HEK293 (cell line): Measurements from ENCODE around the gene LSM14B.

Experiments
- CTCF ChIA-PET: fragments of 350-600 bp; formaldehyde crosslinking; extraction: SDS; loops from one replicate; lab custom pipeline; 2021; ENCODE audit warnings: antibody characterized with exemption; lab: Yijun Ruan, JAX
- POLR2A ChIA-PET: fragments of 300-600 bp; formaldehyde crosslinking; extraction: SDS; loops from one replicate; lab custom pipeline; 2020; ENCODE audit warnings: antibody characterized with exemption, inconsistent platforms; lab: Yijun Ruan, JAX
- H3K27ac ChIP-seq: fragments of 200-500 bp; sonication (Bioruptor generic); 2 replicates; pipeline ENCODE4 v1.5.1; 2014; ENCODE audit warnings: low read depth, low read length, control low read depth, inconsistent platforms; ENCODE audit errors: extremely low read depth
- H3K36me3 ChIP-seq, 2 experiments: fragments of 200-500 bp in 1 of 2; sonication (Bioruptor generic) in 1 of 2; 1 replicate in 1 of 2; 2 replicates in 1 of 2; pipeline ENCODE4 v1.5.1; 2014 to 2017; ENCODE audit warnings: inconsistent platforms in 2 of 2, low read length in 2 of 2; ENCODE audit not compliant: control insufficient read depth in 2 of 2, insufficient read depth in 1 of 2
- H3K4me1 ChIP-seq: fragments of 200-500 bp; sonication (Bioruptor generic); 2 replicates; pipeline ENCODE4 v1.5.1; 2014; ENCODE audit warnings: mild to moderate bottlenecking, low read length, inconsistent platforms; ENCODE audit not compliant: control insufficient read depth, insufficient read depth
- H3K4me3 ChIP-seq: 2 replicates; pipeline ENCODE4 v1.5.1; 2011; ENCODE audit warnings: low read depth, mild to moderate bottlenecking, control low read depth, low read length, moderate library complexity
- H3K9me3 ChIP-seq: fragments of 200-500 bp; sonication (Bioruptor generic); 2 replicates; pipeline ENCODE4 v1.5.1; 2014; ENCODE audit warnings: low read depth, low read length, inconsistent platforms; ENCODE audit not compliant: control insufficient read depth, insufficient read depth
- BCL11A ChIP-seq: fragments of 450-650 bp; formaldehyde crosslinking; IDR thresholded peaks from 2 replicates; pipeline ENCODE4 v1.5.1; 2016; ENCODE audit warnings: low read depth, missing biosample characterization, missing genetic modification characterization
- BCL11B ChIP-seq: fragments of 450-650 bp; formaldehyde crosslinking; IDR thresholded peaks from 2 replicates; pipeline ENCODE4 v1.5.1; 2016; ENCODE audit warnings: low read depth, missing biosample characterization, missing genetic modification characterization
- FEZF1 ChIP-seq: fragments of 450-650 bp; formaldehyde crosslinking; IDR thresholded peaks from 2 replicates; pipeline ENCODE4 v1.5.1; 2016; ENCODE audit warnings: missing biosample characterization, missing genetic modification characterization
- GFI1B ChIP-seq: fragments of 450-650 bp; formaldehyde crosslinking; IDR thresholded peaks from 2 replicates; pipeline ENCODE4 v1.5.1; 2016; ENCODE audit warnings: missing biosample characterization, missing genetic modification characterization
- PBX3 ChIP-seq: sonication (generic); formaldehyde crosslinking; IDR thresholded peaks from 2 replicates; pipeline ENCODE4 v1.8.1; 2022; ENCODE audit warnings: mild to moderate bottlenecking, moderate library complexity, missing genetic modification reagents
- TCF7L2 ChIP-seq: IDR thresholded peaks from 2 replicates; pipeline ENCODE4 v1.6.1; 2011; ENCODE audit warnings: low read depth, mild to moderate bottlenecking, inconsistent platforms, low read length, moderate library complexity, borderline replicate concordance
- ZBTB1 ChIP-seq: fragments of 450-650 bp; formaldehyde crosslinking; IDR thresholded peaks from 2 replicates; pipeline ENCODE4 v1.5.1; 2016; ENCODE audit warnings: missing biosample characterization, missing genetic modification characterization
- ZBTB7A ChIP-seq: fragments of 450-650 bp; formaldehyde crosslinking; IDR thresholded peaks from 2 replicates; pipeline ENCODE4 v1.5.1; 2016; ENCODE audit warnings: low read depth, missing biosample characterization, missing genetic modification characterization
- ZEB2 ChIP-seq: fragments of 450-650 bp; formaldehyde crosslinking; IDR thresholded peaks from 2 replicates; pipeline ENCODE4 v1.5.1; 2016; ENCODE audit warnings: missing biosample characterization, missing genetic modification characterization
- ZNF10 ChIP-seq: fragments of 450-650 bp; formaldehyde crosslinking; IDR thresholded peaks from 2 replicates; pipeline ENCODE4 v1.5.1; 2017; ENCODE audit warnings: missing biosample characterization, missing genetic modification characterization
- ZNF155 ChIP-seq: fragments of 450-650 bp; formaldehyde crosslinking; IDR thresholded peaks from 2 replicates; pipeline ENCODE4 v1.5.1; 2016; ENCODE audit warnings: missing biosample characterization, missing genetic modification characterization
- ZNF274 ChIP-seq, 2 experiments: fragments of 200-500 bp in 1 of 2; fragments of 450-650 bp in 1 of 2; sonication (Bioruptor generic) in 1 of 2; formaldehyde crosslinking in 1 of 2; IDR thresholded peaks; 2 replicates each; pipeline versions ENCODE4 v1.5.1 to v1.6.1; 2014 to 2016; ENCODE audit warnings: borderline replicate concordance in 1 of 2, inconsistent platforms in 1 of 2, low read length in 1 of 2, missing biosample characterization in 1 of 2, missing genetic modification characterization in 1 of 2
- ZNF311 ChIP-seq: fragments of 450-650 bp; formaldehyde crosslinking; IDR thresholded peaks from 2 replicates; pipeline ENCODE4 v1.5.1; 2017; ENCODE audit warnings: missing biosample characterization, missing genetic modification characterization, borderline replicate concordance
- ZNF560 ChIP-seq: fragments of 450-650 bp; formaldehyde crosslinking; IDR thresholded peaks from 2 replicates; pipeline ENCODE4 v1.5.1; 2017; ENCODE audit warnings: missing biosample characterization, missing genetic modification characterization, borderline replicate concordance
- ZNF664 ChIP-seq: fragments of 450-650 bp; formaldehyde crosslinking; IDR thresholded peaks from 2 replicates; pipeline ENCODE4 v1.5.1; 2016; ENCODE audit warnings: missing biosample characterization, missing genetic modification characterization
- ZNF785 ChIP-seq: fragments of 450-650 bp; formaldehyde crosslinking; IDR thresholded peaks from 2 replicates; pipeline ENCODE4 v1.5.1; 2016; ENCODE audit warnings: missing biosample characterization, missing genetic modification characterization
- ZNF792 ChIP-seq: fragments of 450-650 bp; formaldehyde crosslinking; IDR thresholded peaks from 2 replicates; pipeline ENCODE4 v1.5.1; 2016; ENCODE audit warnings: missing biosample characterization, missing genetic modification characterization
- TF ChIP-seq, protein P1 (sequence below): fragments of 450-650 bp; formaldehyde crosslinking; IDR thresholded peaks from 2 replicates; pipeline ENCODE4 v1.5.1; 2016; ENCODE audit warnings: missing biosample characterization, missing genetic modification characterization
- TF ChIP-seq, protein P2 (sequence below): fragments of 450-650 bp; formaldehyde crosslinking; IDR thresholded peaks from 2 replicates; pipeline ENCODE4; 2016; ENCODE audit warnings: missing biosample characterization, missing genetic modification characterization
- TF ChIP-seq, protein P3 (sequence below): fragments of 450-650 bp; formaldehyde crosslinking; IDR thresholded peaks from 2 replicates; pipeline ENCODE4 v1.5.1; 2016; ENCODE audit warnings: missing biosample characterization, missing genetic modification characterization
- TF ChIP-seq, protein P4 (sequence below): fragments of 450-650 bp; formaldehyde crosslinking; IDR thresholded peaks from 2 replicates; pipeline ENCODE4 v1.5.1; 2016; ENCODE audit warnings: missing biosample characterization, missing genetic modification characterization, borderline replicate concordance

Gene LSM14B

GRCh38 chr20:62151225-62151624 lies 28.9 kb downstream of the LSM14B start:
- no peak overlapping the region for H3K27ac ChIP-seq
- POLR2A ChIA-PET: no interaction called here
- H3K9me3 ChIP-seq: no peaks in the 10 kb centered on the region
- H3K36me3 ChIP-seq: peaks cover 0 to 13% of the 10 kb centered on the region in 2 experiments; a peak in 1 of 3 replicates
- no peak for TF ChIP-seq ZNF664
- TF ChIP-seq, protein P1, sequence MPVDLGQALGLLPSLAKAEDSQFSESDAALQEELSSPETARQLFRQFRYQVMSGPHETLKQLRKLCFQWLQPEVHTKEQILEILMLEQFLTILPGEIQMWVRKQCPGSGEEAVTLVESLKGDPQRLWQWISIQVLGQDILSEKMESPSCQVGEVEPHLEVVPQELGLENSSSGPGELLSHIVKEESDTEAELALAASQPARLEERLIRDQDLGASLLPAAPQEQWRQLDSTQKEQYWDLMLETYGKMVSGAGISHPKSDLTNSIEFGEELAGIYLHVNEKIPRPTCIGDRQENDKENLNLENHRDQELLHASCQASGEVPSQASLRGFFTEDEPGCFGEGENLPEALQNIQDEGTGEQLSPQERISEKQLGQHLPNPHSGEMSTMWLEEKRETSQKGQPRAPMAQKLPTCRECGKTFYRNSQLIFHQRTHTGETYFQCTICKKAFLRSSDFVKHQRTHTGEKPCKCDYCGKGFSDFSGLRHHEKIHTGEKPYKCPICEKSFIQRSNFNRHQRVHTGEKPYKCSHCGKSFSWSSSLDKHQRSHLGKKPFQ: no peak
- TF ChIP-seq BCL11A (tag by site-specific recombination): no peak
- no peak for TF ChIP-seq PBX3 (CRISPR knock-in tag)
- no peak for TF ChIP-seq ZEB2 (tag by site-specific recombination)
- no peak for TF ChIP-seq ZNF10
- no peak for TF ChIP-seq ZNF785 (tag by site-specific recombination)
- TF ChIP-seq ZNF792 (tag by site-specific recombination): no peak
- no peak for TF ChIP-seq ZNF155
- TF ChIP-seq, all 188 proteins: peak for 0
- Histone ChIP-seq H3K4me3 (no peak overlapping the region), H3K4me1 (no peaks in the 10 kb centered on the region)
- CTCF ChIA-PET: no interaction called here

- POLR2A ChIA-PET: no interaction called here
- peaks cover 0 to 12% of the 10 kb centered on the region in 2 experiments; a peak in 1 of 3 replicates for H3K36me3 ChIP-seq
- TF ChIP-seq, protein P2, sequence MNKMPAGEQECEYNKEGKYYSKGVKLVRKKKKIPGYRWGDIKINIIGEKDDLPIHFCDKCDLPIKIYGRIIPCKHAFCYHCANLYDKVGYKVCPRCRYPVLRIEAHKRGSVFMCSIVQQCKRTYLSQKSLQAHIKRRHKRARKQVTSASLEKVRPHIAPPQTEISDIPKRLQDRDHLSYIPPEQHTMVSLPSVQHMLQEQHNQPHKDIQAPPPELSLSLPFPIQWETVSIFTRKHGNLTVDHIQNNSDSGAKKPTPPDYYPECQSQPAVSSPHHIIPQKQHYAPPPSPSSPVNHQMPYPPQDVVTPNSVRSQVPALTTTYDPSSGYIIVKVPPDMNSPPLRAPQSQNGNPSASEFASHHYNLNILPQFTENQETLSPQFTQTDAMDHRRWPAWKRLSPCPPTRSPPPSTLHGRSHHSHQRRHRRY (tag by site-specific recombination): no peak
- TF ChIP-seq BCL11B (tag by site-specific recombination): no peak
- no peak for TF ChIP-seq ZNF311 (tag by site-specific recombination)
- TF ChIP-seq ZBTB1 (tag by site-specific recombination): no peak
- no peak for TF ChIP-seq ZBTB7A (tag by site-specific recombination)
- no peak for TF ChIP-seq ZNF274 (IDR thresholded peaks at IDR 0.05; ENCODE audit: low read length)
- no peak for TF ChIP-seq ZNF274 (tag by site-specific recombination; IDR thresholded peaks at IDR 0.05; ENCODE audit: borderline replicate concordance)
- no peak for TF ChIP-seq TCF7L2
- no peak for TF ChIP-seq BCL11A (tag by site-specific recombination)
- no peak for TF ChIP-seq FEZF1 (tag by site-specific recombination)
- no peak for TF ChIP-seq ZNF560
- TF ChIP-seq, protein P3, sequence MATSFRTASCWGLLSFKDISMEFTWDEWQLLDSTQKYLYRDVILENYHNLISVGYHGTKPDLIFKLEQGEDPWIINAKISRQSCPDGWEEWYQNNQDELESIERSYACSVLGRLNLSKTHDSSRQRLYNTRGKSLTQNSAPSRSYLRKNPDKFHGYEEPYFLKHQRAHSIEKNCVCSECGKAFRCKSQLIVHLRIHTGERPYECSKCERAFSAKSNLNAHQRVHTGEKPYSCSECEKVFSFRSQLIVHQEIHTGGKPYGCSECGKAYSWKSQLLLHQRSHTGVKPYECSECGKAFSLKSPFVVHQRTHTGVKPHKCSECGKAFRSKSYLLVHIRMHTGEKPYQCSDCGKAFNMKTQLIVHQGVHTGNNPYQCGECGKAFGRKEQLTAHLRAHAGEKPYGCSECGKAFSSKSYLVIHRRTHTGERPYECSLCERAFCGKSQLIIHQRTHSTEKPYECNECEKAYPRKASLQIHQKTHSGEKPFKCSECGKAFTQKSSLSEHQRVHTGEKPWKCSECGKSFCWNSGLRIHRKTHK: no peak
- TF ChIP-seq, protein P4, sequence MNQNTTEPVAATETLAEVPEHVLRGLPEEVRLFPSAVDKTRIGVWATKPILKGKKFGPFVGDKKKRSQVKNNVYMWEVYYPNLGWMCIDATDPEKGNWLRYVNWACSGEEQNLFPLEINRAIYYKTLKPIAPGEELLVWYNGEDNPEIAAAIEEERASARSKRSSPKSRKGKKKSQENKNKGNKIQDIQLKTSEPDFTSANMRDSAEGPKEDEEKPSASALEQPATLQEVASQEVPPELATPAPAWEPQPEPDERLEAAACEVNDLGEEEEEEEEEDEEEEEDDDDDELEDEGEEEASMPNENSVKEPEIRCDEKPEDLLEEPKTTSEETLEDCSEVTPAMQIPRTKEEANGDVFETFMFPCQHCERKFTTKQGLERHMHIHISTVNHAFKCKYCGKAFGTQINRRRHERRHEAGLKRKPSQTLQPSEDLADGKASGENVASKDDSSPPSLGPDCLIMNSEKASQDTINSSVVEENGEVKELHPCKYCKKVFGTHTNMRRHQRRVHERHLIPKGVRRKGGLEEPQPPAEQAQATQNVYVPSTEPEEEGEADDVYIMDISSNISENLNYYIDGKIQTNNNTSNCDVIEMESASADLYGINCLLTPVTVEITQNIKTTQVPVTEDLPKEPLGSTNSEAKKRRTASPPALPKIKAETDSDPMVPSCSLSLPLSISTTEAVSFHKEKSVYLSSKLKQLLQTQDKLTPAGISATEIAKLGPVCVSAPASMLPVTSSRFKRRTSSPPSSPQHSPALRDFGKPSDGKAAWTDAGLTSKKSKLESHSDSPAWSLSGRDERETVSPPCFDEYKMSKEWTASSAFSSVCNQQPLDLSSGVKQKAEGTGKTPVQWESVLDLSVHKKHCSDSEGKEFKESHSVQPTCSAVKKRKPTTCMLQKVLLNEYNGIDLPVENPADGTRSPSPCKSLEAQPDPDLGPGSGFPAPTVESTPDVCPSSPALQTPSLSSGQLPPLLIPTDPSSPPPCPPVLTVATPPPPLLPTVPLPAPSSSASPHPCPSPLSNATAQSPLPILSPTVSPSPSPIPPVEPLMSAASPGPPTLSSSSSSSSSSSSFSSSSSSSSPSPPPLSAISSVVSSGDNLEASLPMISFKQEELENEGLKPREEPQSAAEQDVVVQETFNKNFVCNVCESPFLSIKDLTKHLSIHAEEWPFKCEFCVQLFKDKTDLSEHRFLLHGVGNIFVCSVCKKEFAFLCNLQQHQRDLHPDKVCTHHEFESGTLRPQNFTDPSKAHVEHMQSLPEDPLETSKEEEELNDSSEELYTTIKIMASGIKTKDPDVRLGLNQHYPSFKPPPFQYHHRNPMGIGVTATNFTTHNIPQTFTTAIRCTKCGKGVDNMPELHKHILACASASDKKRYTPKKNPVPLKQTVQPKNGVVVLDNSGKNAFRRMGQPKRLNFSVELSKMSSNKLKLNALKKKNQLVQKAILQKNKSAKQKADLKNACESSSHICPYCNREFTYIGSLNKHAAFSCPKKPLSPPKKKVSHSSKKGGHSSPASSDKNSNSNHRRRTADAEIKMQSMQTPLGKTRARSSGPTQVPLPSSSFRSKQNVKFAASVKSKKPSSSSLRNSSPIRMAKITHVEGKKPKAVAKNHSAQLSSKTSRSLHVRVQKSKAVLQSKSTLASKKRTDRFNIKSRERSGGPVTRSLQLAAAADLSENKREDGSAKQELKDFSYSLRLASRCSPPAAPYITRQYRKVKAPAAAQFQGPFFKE (tag by site-specific recombination): no peak
- TF ChIP-seq GFI1B (tag by site-specific recombination): no peak
- H3K4me3 ChIP-seq: no peak overlapping the region
- no peak overlapping the region for H3K27ac ChIP-seq
- no peaks in the 10 kb centered on the region for H3K4me1 ChIP-seq
- no peaks in the 10 kb centered on the region for H3K9me3 ChIP-seq
- CTCF ChIA-PET: interaction anchor here (0.6 kb wide), 1 partner anchor 13 kb away, joined by 3 read pairs; no protein-coding TSS in a partner anchor
Measured at GRCh38 chr20:62151835-62152364, 29.6 kb downstream of the LSM14B start.
